HepG2 (cell line): ENCODE results near the gene IRF2BPL. TPM values are rescaled to one million over a fixed set of nuclear protein-coding genes. Genes with fewer than 3 reads are reported as not detected.

Experiments used
- AGO2 ChIP-seq: fragments of 200-400 bp; formaldehyde crosslinking; optimal IDR thresholded peaks from 2 replicates; pipeline ENCODE3; 2017; ENCODE audit warnings: mild to moderate bottlenecking, low read depth, low read length, moderate library complexity
- FLYWCH1 ChIP-seq: sonication (generic); formaldehyde crosslinking; IDR thresholded peaks from 2 replicates; pipeline ENCODE4 v1.8.1; 2023; ENCODE audit warnings: mild to moderate bottlenecking, missing genetic modification reagents
- HMG20A ChIP-seq: IDR thresholded peaks from 2 replicates; pipeline ENCODE4 v1.6.1; 2016; ENCODE audit warnings: borderline replicate concordance
- MIER3 ChIP-seq: IDR thresholded peaks from 2 replicates; pipeline ENCODE4 v1.6.1; 2016; ENCODE audit warnings: missing compliant biosample characterization, borderline replicate concordance
- NCOR1 ChIP-seq: fragments of 200-600 bp; sonication (generic); IDR thresholded peaks from 2 replicates; pipeline ENCODE4 v1.7.0; 2017; ENCODE audit warnings: antibody characterized with exemption, low read length, borderline replicate concordance
- RFX1 ChIP-seq: fragments of 450-650 bp; IDR thresholded peaks from 2 replicates; pipeline ENCODE4 v1.6.1; 2017
- TBX2 ChIP-seq: sonication (generic); formaldehyde crosslinking; IDR thresholded peaks from 2 replicates; pipeline ENCODE4 v1.5.0; 2020; ENCODE audit warnings: missing genetic modification reagents, mild to moderate bottlenecking, borderline replicate concordance
- THAP8 ChIP-seq: sonication (generic); formaldehyde crosslinking; IDR thresholded peaks from 2 replicates; pipeline ENCODE4 v1.5.1; 2020; ENCODE audit warnings: missing genetic modification reagents, mild to moderate bottlenecking, borderline replicate concordance
- ZMYM3 ChIP-seq: sonication (generic); formaldehyde crosslinking; IDR thresholded peaks from 2 replicates; pipeline ENCODE4 v1.5.1; 2020; ENCODE audit warnings: mild to moderate bottlenecking, missing genetic modification reagents
- ZNF296 ChIP-seq: sonication (generic); formaldehyde crosslinking; conservative IDR thresholded peaks from 2 replicates; pipeline ENCODE4 v1.5.0; 2020; ENCODE audit warnings: mild to moderate bottlenecking, missing genetic modification reagents
- ZNF331 ChIP-seq: sonication (generic); formaldehyde crosslinking; IDR thresholded peaks from 2 replicates; pipeline ENCODE4 v1.4.0; 2020; ENCODE audit warnings: missing genetic modification reagents
- ZNF354B ChIP-seq: sonication (generic); formaldehyde crosslinking; IDR thresholded peaks from 2 replicates; pipeline ENCODE4 v1.8.0; 2022; ENCODE audit warnings: mild to moderate bottlenecking, missing genetic modification reagents
- ZNF451 ChIP-seq: sonication (generic); formaldehyde crosslinking; IDR thresholded peaks from 2 replicates; pipeline ENCODE4 v1.5.0; 2020; ENCODE audit warnings: mild to moderate bottlenecking, missing genetic modification reagents
- ZNF510 ChIP-seq: sonication (generic); formaldehyde crosslinking; IDR thresholded peaks from 2 replicates; pipeline ENCODE4 v1.4.0; 2020; ENCODE audit warnings: low read depth, mild to moderate bottlenecking, missing genetic modification reagents
- ZNF766 ChIP-seq: sonication (generic); formaldehyde crosslinking; IDR thresholded peaks from 2 replicates; pipeline ENCODE4 v1.5.0; 2020; ENCODE audit warnings: missing genetic modification reagents, borderline replicate concordance
- ZNF768 ChIP-seq: sonication (generic); formaldehyde crosslinking; IDR thresholded peaks from 2 replicates; pipeline ENCODE4 v1.4.0; 2020; ENCODE audit warnings: missing genetic modification reagents
- ZNF777 ChIP-seq: sonication (generic); formaldehyde crosslinking; IDR thresholded peaks from 2 replicates; pipeline ENCODE4 v1.4.0; 2020; ENCODE audit warnings: missing genetic modification reagents
- ZSCAN31 ChIP-seq: sonication (generic); formaldehyde crosslinking; IDR thresholded peaks from 2 replicates; pipeline ENCODE4 v1.5.0; 2020; ENCODE audit warnings: low read depth, mild to moderate bottlenecking, missing genetic modification reagents
- polyA plus RNA-seq, 8 experiments: library from polyadenylated mRNA; depleted of rRNA in 3 of 8; stranded (reverse) in 7 of 8; unstranded in 1 of 8; fragments of >200 nt; fragmentation: Illumina TruSeq in 4 of 8; extraction: Trizol in 4 of 8; gene quantifications; 2 replicates each; pipeline versions ENCODE4 v1.2.1 to v1.2.3, GENCODE V29; 2011 to 2016; ENCODE audit warnings: low read depth in 4 of 8, missing spikeins in 1 of 8, mixed read lengths in 1 of 8; ENCODE audit not compliant: insufficient read depth in 1 of 8
- total RNA-seq, 5 experiments: library from RNA; depleted of rRNA; stranded (reverse); fragments of >200 nt; fragmentation: Illumina TruSeq; extraction: Trizol; gene quantifications; 2 replicates each; pipeline ENCODE4 v1.2.3, GENCODE V29; 2016; ENCODE audit warnings: low read depth in 1 of 5
- TF ChIP-seq, protein P1 (sequence below), 2 experiments: fragments of 450-650 bp in 1 of 2; sonication (generic) in 1 of 2; formaldehyde crosslinking in 1 of 2; IDR thresholded peaks; 2 replicates each; pipeline versions ENCODE4 v1.6.1 to v1.8.0; 2016 to 2022; ENCODE audit warnings: antibody characterized with exemption in 1 of 2, mild to moderate bottlenecking in 1 of 2, missing genetic modification reagents in 1 of 2

Gene IRF2BPL
- total and polyA plus RNA-seq, 2 of the 13 experiments (the other 11 are each of a cell fraction or from before 2014, with no cell fraction given): 6.6 to 8.4 TPM

GRCh38 chr14:77043177-77043983 lies 14.9 kb upstream of the IRF2BPL start (continued):
- TF ChIP-seq ZNF777 (CRISPR knock-in tag) (no peak), ZNF766 (no peak), ZSCAN31 (peak; percentile 39; the same call in 1 of the 2 replicates), THAP8 (CRISPR knock-in tag) (no peak), RFX1 (no peak), ZNF451 (CRISPR knock-in tag) (no peak), ZNF768 (CRISPR knock-in tag) (no peak), ZMYM3 (no peak), FLYWCH1 (CRISPR knock-in tag) (no peak), ZNF354B (CRISPR knock-in tag) (no peak), ZNF296 (CRISPR knock-in tag) (no peak), AGO2 (no peak), ZNF510 (CRISPR knock-in tag) (no peak), HMG20A (CRISPR knock-in tag) (peak; percentile 60; the same call in 1 of the 2 replicates), TBX2 (CRISPR knock-in tag) (peak; percentile 78), MIER3 (CRISPR knock-in tag) (no peak), NCOR1 (no peak), ZNF331 (CRISPR knock-in tag) (peak; percentile 43; the same call in 1 of the 2 replicates)
- TF ChIP-seq, protein P1, sequence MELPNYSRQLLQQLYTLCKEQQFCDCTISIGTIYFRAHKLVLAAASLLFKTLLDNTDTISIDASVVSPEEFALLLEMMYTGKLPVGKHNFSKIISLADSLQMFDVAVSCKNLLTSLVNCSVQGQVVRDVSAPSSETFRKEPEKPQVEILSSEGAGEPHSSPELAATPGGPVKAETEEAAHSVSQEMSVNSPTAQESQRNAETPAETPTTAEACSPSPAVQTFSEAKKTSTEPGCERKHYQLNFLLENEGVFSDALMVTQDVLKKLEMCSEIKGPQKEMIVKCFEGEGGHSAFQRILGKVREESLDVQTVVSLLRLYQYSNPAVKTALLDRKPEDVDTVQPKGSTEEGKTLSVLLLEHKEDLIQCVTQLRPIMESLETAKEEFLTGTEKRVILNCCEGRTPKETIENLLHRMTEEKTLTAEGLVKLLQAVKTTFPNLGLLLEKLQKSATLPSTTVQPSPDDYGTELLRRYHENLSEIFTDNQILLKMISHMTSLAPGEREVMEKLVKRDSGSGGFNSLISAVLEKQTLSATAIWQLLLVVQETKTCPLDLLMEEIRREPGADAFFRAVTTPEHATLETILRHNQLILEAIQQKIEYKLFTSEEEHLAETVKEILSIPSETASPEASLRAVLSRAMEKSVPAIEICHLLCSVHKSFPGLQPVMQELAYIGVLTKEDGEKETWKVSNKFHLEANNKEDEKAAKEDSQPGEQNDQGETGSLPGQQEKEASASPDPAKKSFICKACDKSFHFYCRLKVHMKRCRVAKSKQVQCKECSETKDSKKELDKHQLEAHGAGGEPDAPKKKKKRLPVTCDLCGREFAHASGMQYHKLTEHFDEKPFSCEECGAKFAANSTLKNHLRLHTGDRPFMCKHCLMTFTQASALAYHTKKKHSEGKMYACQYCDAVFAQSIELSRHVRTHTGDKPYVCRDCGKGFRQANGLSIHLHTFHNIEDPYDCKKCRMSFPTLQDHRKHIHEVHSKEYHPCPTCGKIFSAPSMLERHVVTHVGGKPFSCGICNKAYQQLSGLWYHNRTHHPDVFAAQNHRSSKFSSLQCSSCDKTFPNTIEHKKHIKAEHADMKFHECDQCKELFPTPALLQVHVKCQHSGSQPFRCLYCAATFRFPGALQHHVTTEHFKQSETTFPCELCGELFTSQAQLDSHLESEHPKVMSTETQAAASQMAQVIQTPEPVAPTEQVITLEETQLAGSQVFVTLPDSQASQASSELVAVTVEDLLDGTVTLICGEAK (IDR thresholded peaks at IDR 0.05): no peak
- TF ChIP-seq, protein P1 (CRISPR knock-in tag; IDR thresholded peaks at IDR 0.05): no peak
